Measurements from ENCODE around the gene FDX2.

The FDX2 gene

DNA sequence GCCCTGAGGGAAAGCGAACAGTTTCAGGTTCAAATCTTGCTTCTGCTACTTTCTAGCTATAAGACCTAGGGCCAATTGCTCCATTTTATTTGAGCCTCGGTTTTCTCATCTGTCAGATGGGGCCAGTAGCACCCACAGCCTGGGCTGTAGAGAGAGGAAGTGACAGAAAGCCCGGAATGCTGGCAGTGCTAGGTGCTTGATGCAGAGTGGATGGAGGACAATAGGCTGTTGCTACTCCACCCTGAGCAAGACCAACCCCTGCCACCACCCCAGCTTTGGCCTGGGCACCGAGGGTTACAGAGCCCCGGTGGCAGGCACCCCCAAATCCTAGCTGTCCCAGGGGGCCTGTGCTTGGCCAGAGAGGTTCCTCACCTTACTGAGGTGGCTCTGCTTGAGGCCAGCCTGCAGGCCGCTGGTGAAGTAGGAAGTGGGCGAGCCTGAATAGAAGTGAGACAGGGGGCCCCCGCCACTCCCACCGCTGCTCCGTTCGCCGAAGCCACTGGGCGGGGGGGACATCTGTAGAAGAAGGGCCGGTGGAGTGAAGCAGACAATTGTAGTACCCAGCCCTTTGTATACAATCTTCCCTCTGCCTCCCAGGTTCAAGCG lies 2.1 kb upstream of the FDX2 start:
- H3K4me3 ChIP-seq (ENCODE audit: control insufficient read depth, low read depth, low read length): no peak overlapping the region
- TF ChIP-seq, protein P1, sequence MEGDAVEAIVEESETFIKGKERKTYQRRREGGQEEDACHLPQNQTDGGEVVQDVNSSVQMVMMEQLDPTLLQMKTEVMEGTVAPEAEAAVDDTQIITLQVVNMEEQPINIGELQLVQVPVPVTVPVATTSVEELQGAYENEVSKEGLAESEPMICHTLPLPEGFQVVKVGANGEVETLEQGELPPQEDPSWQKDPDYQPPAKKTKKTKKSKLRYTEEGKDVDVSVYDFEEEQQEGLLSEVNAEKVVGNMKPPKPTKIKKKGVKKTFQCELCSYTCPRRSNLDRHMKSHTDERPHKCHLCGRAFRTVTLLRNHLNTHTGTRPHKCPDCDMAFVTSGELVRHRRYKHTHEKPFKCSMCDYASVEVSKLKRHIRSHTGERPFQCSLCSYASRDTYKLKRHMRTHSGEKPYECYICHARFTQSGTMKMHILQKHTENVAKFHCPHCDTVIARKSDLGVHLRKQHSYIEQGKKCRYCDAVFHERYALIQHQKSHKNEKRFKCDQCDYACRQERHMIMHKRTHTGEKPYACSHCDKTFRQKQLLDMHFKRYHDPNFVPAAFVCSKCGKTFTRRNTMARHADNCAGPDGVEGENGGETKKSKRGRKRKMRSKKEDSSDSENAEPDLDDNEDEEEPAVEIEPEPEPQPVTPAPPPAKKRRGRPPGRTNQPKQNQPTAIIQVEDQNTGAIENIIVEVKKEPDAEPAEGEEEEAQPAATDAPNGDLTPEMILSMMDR (IDR thresholded peaks at IDR 0.05; ENCODE audit: control insufficient read depth, insufficient read depth, low read depth, low read length, missing control alignments): no peak
- DNase-seq (ENCODE audit: low read depth): no peak

DNA sequence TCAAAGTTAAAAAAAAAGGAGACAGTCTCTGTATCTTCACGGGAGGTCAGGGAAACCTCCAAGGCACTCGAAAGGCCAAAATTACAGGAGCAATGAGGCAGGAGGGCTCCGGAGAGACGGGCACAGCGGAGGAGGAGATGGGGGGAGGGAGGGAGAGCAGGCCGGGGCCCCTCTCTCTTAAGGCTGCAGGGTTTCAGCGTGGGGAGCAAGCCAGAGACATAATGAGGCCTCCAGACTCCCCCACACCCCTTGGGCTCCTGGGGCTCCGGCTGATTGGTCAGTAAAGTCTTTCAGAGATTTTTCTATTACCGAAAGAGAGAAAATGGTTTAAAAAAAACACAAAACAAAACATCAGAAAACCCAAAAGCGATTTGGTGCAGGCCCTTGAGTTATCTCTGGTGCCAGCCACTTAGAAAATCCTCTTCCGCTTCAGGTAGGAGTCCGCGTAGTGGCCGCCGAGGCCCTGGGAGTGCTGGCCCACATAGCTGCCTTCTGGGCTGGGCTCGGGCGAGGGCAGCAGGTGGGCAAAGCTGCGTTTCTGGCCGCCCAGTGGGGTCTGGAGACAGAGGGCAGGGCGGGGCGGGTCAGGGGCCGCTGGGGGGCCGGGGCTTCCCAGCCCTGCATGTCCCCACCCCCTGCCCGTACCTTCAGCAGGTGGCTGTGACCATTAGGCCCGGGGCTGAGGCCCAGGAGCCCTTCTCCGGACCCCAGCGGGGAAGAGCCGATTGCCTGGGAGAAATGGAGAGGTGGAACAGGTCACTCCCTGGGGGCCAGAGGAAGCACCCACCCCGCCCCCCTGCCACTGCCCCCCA lies 1.4 kb upstream of the FDX2 start:
- no peak overlapping the region for H3K4me3 ChIP-seq (ENCODE audit: control insufficient read depth, low read depth, low read length)
- TF ChIP-seq, protein P1 (IDR thresholded peaks at IDR 0.05; ENCODE audit: control insufficient read depth, insufficient read depth, low read depth, low read length, missing control alignments): no peak
- DNase-seq (ENCODE audit: low read depth): no peak

DNA sequence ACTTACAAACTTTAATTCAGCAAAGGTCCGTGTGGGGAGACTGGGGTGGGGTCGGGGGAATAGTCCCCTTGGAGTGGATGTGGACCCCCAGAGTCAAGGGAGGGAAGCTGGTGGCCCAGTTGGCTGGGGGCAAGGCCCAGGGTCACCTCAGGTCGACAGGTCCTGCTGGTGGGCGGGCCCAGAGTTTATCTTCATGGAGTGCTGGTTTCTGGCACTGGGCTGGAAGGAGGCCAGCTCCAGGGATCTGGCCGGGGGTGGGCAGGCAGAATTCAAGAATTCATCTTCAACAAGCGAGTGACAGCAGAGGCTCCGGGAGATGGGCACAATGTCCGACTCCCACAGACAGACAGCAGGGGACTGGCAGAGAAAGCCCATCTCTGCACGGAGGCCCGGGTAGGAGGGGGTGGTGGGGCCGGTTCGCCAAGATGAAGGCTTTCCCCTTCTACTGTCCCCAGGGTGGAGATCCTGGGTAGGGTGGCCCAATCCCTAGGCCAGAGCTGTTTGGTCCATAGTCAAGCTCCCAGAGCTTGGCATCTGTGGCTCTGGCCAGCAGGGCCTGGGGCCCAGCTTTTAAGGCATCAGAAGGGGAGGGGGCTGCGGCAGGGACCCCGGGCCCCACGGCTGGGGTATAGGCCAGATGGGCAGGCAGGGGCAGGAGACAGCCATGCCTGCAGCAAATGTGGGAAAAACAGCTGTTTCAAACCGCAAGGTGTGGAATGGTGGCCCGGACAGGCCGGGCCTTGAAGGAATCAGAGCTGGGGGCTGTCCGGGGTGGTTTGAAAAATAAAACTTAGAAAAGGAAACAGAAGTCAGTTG lies 622 bp upstream of the FDX2 start:
- TF ChIP-seq, protein P1 (IDR thresholded peaks at IDR 0.05; ENCODE audit: control insufficient read depth, insufficient read depth, low read depth, low read length, missing control alignments): no peak
- DNase-seq (ENCODE audit: low read depth): no peak
- no peak overlapping the region; the same call in 1 of the 2 replicates for H3K4me3 ChIP-seq (ENCODE audit: control insufficient read depth, low read depth, low read length)

DNA sequence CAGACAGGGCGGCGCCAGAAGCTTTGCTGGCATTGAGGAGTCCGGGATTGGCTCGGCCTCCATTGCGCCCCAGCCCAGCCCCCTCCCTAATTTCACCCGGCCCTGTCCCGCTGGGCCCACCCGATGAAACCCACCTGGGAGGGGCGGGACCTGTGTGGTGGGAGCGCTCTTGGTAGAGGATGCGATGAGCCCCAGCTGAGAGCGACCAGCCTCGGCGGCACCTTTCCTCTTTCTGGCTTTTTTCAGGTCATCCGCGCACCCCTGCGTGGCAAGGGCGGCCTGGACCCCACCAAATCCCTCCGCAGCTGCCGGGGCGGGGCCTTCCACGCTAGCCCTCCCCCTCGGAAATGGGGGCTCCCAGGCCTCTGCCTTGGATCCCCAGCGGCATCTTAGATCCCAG lies 6.4 kb downstream of the FDX2 start, which contains the start of gene ZGLP1:
ZGLP1 (minus strand) TSS at position 393 of the 400 bp plus-strand sequence.
- no peak for DNase-seq (ENCODE audit: low read depth)
- TF ChIP-seq, protein P1 (IDR thresholded peaks at IDR 0.05; ENCODE audit: control insufficient read depth, insufficient read depth, low read depth, low read length, missing control alignments): no peak
- H3K4me3 ChIP-seq (ENCODE audit: control insufficient read depth, low read depth, low read length): no peak within 1 kb of the TSS

DNA sequence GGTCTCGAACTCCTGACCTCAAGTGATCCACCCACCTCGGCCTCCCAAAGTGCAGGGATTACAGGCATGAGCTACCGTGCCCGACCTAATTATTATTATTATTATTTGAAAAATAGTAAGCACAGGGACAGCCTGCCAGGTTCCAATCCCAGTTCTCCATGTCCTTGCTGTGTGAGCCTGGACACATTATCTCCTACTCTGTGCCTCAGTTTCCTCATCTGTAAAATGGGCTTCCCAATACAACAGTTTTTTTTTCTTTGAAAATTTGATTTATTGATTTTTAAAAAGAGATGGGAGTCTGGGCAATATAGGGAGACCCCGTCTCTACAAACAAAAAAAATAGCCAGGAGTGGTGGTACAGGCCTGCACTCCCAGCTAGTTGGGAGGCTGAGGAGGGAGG lies 9.5 kb downstream of the FDX2 start:
- H3K4me3 ChIP-seq (ENCODE audit: control insufficient read depth, low read depth, low read length): no peak overlapping the region
- TF ChIP-seq, protein P1 (IDR thresholded peaks at IDR 0.05; ENCODE audit: control insufficient read depth, insufficient read depth, low read depth, low read length, missing control alignments): no peak
- DNase-seq (ENCODE audit: low read depth): no peak

DNA sequence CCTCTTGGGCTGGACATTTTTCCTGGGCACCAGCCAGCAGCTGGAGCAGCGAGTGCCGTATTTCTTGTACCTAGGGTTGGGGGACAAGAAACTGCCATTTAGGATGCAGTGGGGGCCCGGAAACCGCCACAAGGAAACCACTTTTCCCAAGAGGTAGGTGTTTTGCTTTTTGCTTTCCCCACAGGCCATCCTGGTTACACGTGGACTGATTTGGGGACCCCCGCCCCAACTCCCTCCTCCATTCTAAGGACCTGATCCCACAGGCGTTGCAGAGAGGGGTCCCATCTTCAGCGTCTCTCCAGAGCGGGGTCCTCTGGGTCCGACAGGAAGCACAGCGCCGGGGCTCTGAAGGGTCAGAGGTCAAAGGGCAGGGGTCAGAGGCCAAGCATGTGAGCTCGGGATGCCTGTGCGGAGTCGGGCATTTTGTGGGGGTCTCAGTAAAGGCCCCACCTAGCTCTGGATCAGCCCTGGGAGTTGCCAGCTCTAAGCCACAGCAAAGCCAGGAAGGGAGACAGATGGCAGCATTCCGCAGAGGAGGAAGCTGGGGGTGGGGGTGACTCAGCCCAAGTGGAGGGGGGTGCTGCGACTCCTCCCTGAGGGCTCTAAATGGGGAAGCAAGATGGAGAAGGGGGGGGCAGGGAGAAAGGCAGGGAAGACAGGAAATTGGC lies 10.5 kb downstream of the FDX2 start:
- DNase-seq (ENCODE audit: low read depth): no peak
- TF ChIP-seq, protein P1 (IDR thresholded peaks at IDR 0.05; ENCODE audit: control insufficient read depth, insufficient read depth, low read depth, low read length, missing control alignments): no peak
- H3K4me3 ChIP-seq (ENCODE audit: control insufficient read depth, low read depth, low read length): no peak overlapping the region

Measured in AG09309 (cell line).